Measurements from ENCODE around the gene SNAP91. TPM values are rescaled to one million over a fixed set of nuclear protein-coding genes. Genes with fewer than 3 reads are reported as not detected.

The SNAP91 gene
- polyA plus RNA-seq, 1 donor from 2014 or later = 88.6 TPM

DNA sequence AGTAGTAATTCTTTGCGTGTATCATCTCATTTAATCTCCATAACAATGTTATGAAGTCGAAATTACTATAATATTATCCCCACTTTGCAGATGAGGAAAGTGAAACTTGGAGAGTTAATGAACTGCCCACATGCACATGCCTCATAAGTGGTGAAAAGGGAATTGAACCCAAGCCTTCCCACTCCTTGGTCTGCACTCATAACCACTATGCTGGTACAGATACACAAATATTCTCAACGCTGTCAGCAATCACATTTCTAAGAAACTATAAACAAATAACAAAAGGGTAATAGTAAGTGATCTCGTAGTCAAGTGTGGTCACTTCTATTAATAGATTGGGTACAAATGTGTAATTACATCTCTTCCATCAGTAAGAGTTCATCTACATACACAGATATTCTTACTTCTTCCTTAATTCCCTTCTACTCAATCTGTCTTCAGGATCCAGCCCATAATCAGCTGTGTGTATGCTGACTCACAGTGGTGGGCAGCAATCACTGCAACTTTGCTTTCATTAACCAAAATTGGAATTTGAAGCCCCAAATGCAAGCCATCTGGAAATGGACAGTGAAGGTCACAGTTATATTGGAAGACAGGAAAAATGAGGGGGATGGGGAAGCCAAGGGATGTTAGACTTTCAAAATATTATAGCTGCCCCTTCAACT is 190.0 kb downstream of the SNAP91 start:
- Histone ChIP-seq H3K27ac (ENCODE audit: low read length) (no peak overlapping the region), H3K9me2 (ENCODE audit: insufficient read depth, low read length) (no peaks in the 10 kb centered on the region), H3K4me2 (ENCODE audit: low read length) (no peak overlapping the region), H3K27me3 (ENCODE audit: insufficient read depth, low read depth, low read length) (no peaks in the 10 kb centered on the region), H4K20me1 (ENCODE audit: insufficient read depth) (no peaks in the 10 kb centered on the region), H3K4me3 (ENCODE audit: low read length) (no peak overlapping the region), H3K36me3 (ENCODE audit: insufficient read depth, low read length) (no peaks in the 10 kb centered on the region), H3K9ac (ENCODE audit: low read length) (no peak overlapping the region), H2AFZ (ENCODE audit: low read depth, low read length) (no peak overlapping the region), H3K9me3 (ENCODE audit: low read length) (no peaks in the 10 kb centered on the region), H3K79me2 (replicated peaks; ENCODE audit: insufficient read depth, low read length) (no peaks in the 10 kb centered on the region), H3F3A (ENCODE audit: insufficient read depth, low read length, poor library complexity, severe bottlenecking) (no peaks in the 10 kb centered on the region)
- TF ChIP-seq POLR2AphosphoS5 (IDR thresholded peaks at IDR 0.05) (no peak), EZH2 (IDR thresholded peaks at IDR 0.05; ENCODE audit: borderline replicate concordance, insufficient read depth, low read length, poor library complexity, severe bottlenecking) (no peak), MXI1 (conservative IDR thresholded peaks at IDR 0.05; ENCODE audit: poor library complexity, severe bottlenecking) (no peak), REST (IDR thresholded peaks at IDR 0.05; ENCODE audit: borderline replicate concordance) (no peak), SMC3 (conservative IDR thresholded peaks at IDR 0.05; ENCODE audit: poor library complexity) (no peak), CTCF (IDR thresholded peaks at IDR 0.05; ENCODE audit: poor library complexity, severe bottlenecking) (no peak), RAD21 (conservative IDR thresholded peaks at IDR 0.05) (no peak), TAF1 (IDR thresholded peaks at IDR 0.05; ENCODE audit: low read depth) (no peak), EP300 (conservative IDR thresholded peaks at IDR 0.05; ENCODE audit: poor library complexity, severe bottlenecking) (no peak)

DNA sequence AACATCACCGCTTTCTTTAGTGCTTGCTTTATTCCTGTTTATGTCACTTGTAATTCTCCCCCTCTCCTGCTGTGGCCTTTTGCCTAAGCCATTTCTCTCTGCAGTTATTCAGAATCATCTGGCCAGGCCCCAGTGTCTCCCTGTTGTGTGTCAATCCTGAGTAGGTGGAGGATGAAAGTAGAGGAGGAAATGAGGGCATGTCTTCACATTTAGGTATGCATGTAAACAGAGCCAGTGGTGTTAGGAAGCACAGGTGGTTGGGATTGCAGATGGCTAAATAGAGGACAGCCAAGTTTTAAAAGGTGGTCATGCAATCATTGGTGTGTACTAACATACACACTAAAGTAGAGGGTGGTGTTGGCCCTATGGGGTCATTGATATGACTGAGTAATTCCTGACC is 191.4 kb downstream of the SNAP91 start:
- no peaks in the 10 kb centered on the region for H3K36me3 ChIP-seq (ENCODE audit: insufficient read depth, low read length)
- no peak overlapping the region for H3K4me3 ChIP-seq (ENCODE audit: low read length)
- no peak overlapping the region for H3K9ac ChIP-seq (ENCODE audit: low read length)
- no peak overlapping the region for H2AFZ ChIP-seq (ENCODE audit: low read depth, low read length)
- H4K20me1 ChIP-seq (ENCODE audit: insufficient read depth) = no peaks in the 10 kb centered on the region
- TF ChIP-seq CTCF (IDR thresholded peaks at IDR 0.05; ENCODE audit: poor library complexity, severe bottlenecking) (no peak), REST (IDR thresholded peaks at IDR 0.05; ENCODE audit: borderline replicate concordance) (no peak), POLR2AphosphoS5 (IDR thresholded peaks at IDR 0.05) (no peak), TAF1 (IDR thresholded peaks at IDR 0.05; ENCODE audit: low read depth) (no peak), EZH2 (IDR thresholded peaks at IDR 0.05; ENCODE audit: borderline replicate concordance, insufficient read depth, low read length, poor library complexity, severe bottlenecking) (no peak), EP300 (conservative IDR thresholded peaks at IDR 0.05; ENCODE audit: poor library complexity, severe bottlenecking) (no peak), MXI1 (conservative IDR thresholded peaks at IDR 0.05; ENCODE audit: poor library complexity, severe bottlenecking) (no peak), SMC3 (conservative IDR thresholded peaks at IDR 0.05; ENCODE audit: poor library complexity) (no peak), RAD21 (conservative IDR thresholded peaks at IDR 0.05) (no peak)
- no peaks in the 10 kb centered on the region for H3F3A ChIP-seq (ENCODE audit: insufficient read depth, low read length, poor library complexity, severe bottlenecking)
- no peaks in the 10 kb centered on the region for H3K79me2 ChIP-seq (replicated peaks; ENCODE audit: insufficient read depth, low read length)
- no peaks in the 10 kb centered on the region for H3K9me3 ChIP-seq (ENCODE audit: low read length)
- H3K27ac ChIP-seq (ENCODE audit: low read length) = no peak overlapping the region
- H3K4me2 ChIP-seq (ENCODE audit: low read length) = no peak overlapping the region
- peaks cover 1% of the 10 kb centered on the region for H3K27me3 ChIP-seq (ENCODE audit: insufficient read depth, low read depth, low read length)
- H3K9me2 ChIP-seq (ENCODE audit: insufficient read depth, low read length) = no peaks in the 10 kb centered on the region
